ENCODE results near the gene RETREG1. TPM values are rescaled to one million over a fixed set of nuclear protein-coding genes. Genes with fewer than 3 reads are reported as not detected.
"Not testable (repeated sequence)": the region's sequence is repeated elsewhere in the genome, so short reads cannot be mapped to it uniquely, and the experiment has no call there.

RETREG1 gene
- total and polyA plus RNA-seq, 2 donors (not counting 3 experiments of a cell fraction or from before 2014, with no cell fraction given), result 0.46 TPM; not detected in 1

GRCh38 chr5:16654647-16655334 lies 38.0 kb upstream of the RETREG1 start:
- Histone ChIP-seq H3K27me3 (ENCODE audit: control insufficient read depth in 2 of 2, insufficient read depth in 2 of 2, low read length in 2 of 2) (peaks cover 2 to 9% of the 10 kb centered on the region in 2 experiments), H2AFZ (ENCODE audit: low read depth, low read length) (no peak overlapping the region), H3K4me1 (ENCODE audit: control insufficient read depth, extremely low read depth, insufficient read depth, low read length) (no peaks in the 10 kb centered on the region), H3K4me2 (ENCODE audit: insufficient read depth, low read length) (no peak overlapping the region), H3K9ac (replicated peaks; ENCODE audit: extremely low read depth, insufficient read depth, low read length) (no peak overlapping the region), H3K36me3 (ENCODE audit: control insufficient read depth in 2 of 2, extremely low read depth in 1 of 2, insufficient read depth in 2 of 2, low read length in 2 of 2) (no peaks in the 10 kb centered on the region), H3K27ac (ENCODE audit: insufficient read depth, low read depth, low read length) (no peak overlapping the region), H3K9me3 (replicated peaks; ENCODE audit: control insufficient read depth, insufficient read depth, low read length) (no peaks in the 10 kb centered on the region), H4K20me1 (replicated peaks; ENCODE audit: control insufficient read depth, extremely low read depth, insufficient read depth, low read length) (no peaks in the 10 kb centered on the region), H3K4me3 (replicated peaks in 1 of 3; ENCODE audit: insufficient read depth in 1 of 3, low read depth in 1 of 3, low read length in 3 of 3) (no peak overlapping the region), H3K79me2 (ENCODE audit: control insufficient read depth, insufficient read depth, low read length) (no peaks in the 10 kb centered on the region), H3K9me1 (replicated peaks; ENCODE audit: control insufficient read depth, extremely low read depth, insufficient read depth, low read length) (no peaks in the 10 kb centered on the region)
- no peak for FAIRE-seq
- CTCF ChIA-PET, result no interaction called here
- POLR2A ChIA-PET, result no interaction called here
- dilution Hi-C loops (cut with MboI; ENCODE audit: extremely low pct_ligation_motif_present, low sequenced_read_pairs), result no loop called here
- intact Hi-C loops (cut with micrococcal nuclease), result loop anchor here (10.0 kb wide), 1 partner anchor 550 kb away; no protein-coding TSS in a partner anchor
- no peak for DNase-seq (ENCODE audit: low read depth, low spot score)
- TF ChIP-seq POLR2A (IDR thresholded peaks at IDR 0.05; ENCODE audit: low read depth, low read length) (no peak), JUN (IDR thresholded peaks at IDR 0.05; ENCODE audit: borderline replicate concordance, insufficient read depth, insufficient read length, low read depth) (no peak), MYC (IDR thresholded peaks at IDR 0.05; ENCODE audit: low read depth, low read length) (no peak), CTCF (IDR thresholded peaks at IDR 0.05; ENCODE audit: extremely low read depth in 1 of 2, insufficient read depth in 1 of 2, low read depth in 1 of 2, low read length in 2 of 2) (no peak), GATA2 (IDR thresholded peaks at IDR 0.05; ENCODE audit: insufficient read depth, insufficient read length, low read depth, low read length) (no peak)
- TF ChIP-seq, protein P1, sequence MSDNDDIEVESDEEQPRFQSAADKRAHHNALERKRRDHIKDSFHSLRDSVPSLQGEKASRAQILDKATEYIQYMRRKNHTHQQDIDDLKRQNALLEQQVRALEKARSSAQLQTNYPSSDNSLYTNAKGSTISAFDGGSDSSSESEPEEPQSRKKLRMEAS (IDR thresholded peaks at IDR 0.05; ENCODE audit: insufficient read depth, insufficient read length), result no peak
- BruUV-seq (replicated peaks), result no TSS peak

- H3K27ac ChIP-seq (ENCODE audit: insufficient read depth, low read depth, low read length); H3K36me3 ChIP-seq (ENCODE audit: control insufficient read depth in 2 of 2, extremely low read depth in 1 of 2, insufficient read depth in 2 of 2, low read length in 2 of 2); FAIRE-seq; dilution Hi-C loops (cut with MboI; ENCODE audit: extremely low pct_ligation_motif_present, low sequenced_read_pairs); H3K4me1 ChIP-seq (ENCODE audit: control insufficient read depth, extremely low read depth, insufficient read depth, low read length); H4K20me1 ChIP-seq (replicated peaks; ENCODE audit: control insufficient read depth, extremely low read depth, insufficient read depth, low read length); H3K4me2 ChIP-seq (ENCODE audit: insufficient read depth, low read length); DNase-seq (ENCODE audit: low read depth, low spot score); BruUV-seq (replicated peaks); H2AFZ ChIP-seq (ENCODE audit: low read depth, low read length); intact Hi-C loops (cut with micrococcal nuclease); H3K79me2 ChIP-seq (ENCODE audit: control insufficient read depth, insufficient read depth, low read length); H3K9me3 ChIP-seq (replicated peaks; ENCODE audit: control insufficient read depth, insufficient read depth, low read length); CTCF ChIA-PET; H3K4me3 ChIP-seq (replicated peaks in 1 of 3; ENCODE audit: insufficient read depth in 1 of 3, low read depth in 1 of 3, low read length in 3 of 3); H3K9ac ChIP-seq (replicated peaks; ENCODE audit: extremely low read depth, insufficient read depth, low read length); H3K9me1 ChIP-seq (replicated peaks; ENCODE audit: control insufficient read depth, extremely low read depth, insufficient read depth, low read length); POLR2A ChIA-PET; H3K27me3 ChIP-seq (ENCODE audit: control insufficient read depth in 2 of 2, insufficient read depth in 2 of 2, low read length in 2 of 2): not testable (repeated sequence)
These were observed 31.9 kb upstream of the RETREG1 start for GRCh38 chr5:16648739-16649138.
